Activated naive CD8-positive, alpha-beta T cell treated with anti-CD3 and anti-CD28 coated beads for 36 hours (primary cell): Measurements from ENCODE around the gene SORCS1. TPM values are rescaled to one million over a fixed set of nuclear protein-coding genes. Genes with fewer than 3 reads are reported as not detected.

ENCODE experiments used
- DNase-seq: peaks from one replicate; pipeline ENCODE4 v3.0.0; 2021
- H3K27ac Mint-ChIP-seq: one replicate; pipeline ENCODE4 v1.8.0; 2022; ENCODE audit warnings: mild to moderate bottlenecking, moderate library complexity, mixed read lengths
- H3K27me3 Mint-ChIP-seq: one replicate; pipeline ENCODE4 v1.8.0; 2022; ENCODE audit warnings: mild to moderate bottlenecking, mixed read lengths
- H3K36me3 Mint-ChIP-seq: one replicate; pipeline ENCODE4 v1.8.0; 2021; ENCODE audit warnings: mild to moderate bottlenecking, mixed read lengths
- H3K4me1 Mint-ChIP-seq: one replicate; pipeline ENCODE4 v1.8.0; 2021; ENCODE audit warnings: mixed read lengths
- H3K4me3 Mint-ChIP-seq: one replicate; pipeline ENCODE4 v1.8.0; 2022; ENCODE audit warnings: mild to moderate bottlenecking, moderate library complexity, mixed read lengths
- H3K9me3 Mint-ChIP-seq: one replicate; pipeline ENCODE4 v1.8.0; 2022; ENCODE audit warnings: mixed read lengths
- total RNA-seq, 2 experiments: library from RNA; stranded (reverse); gene quantifications; one replicate each; pipeline ENCODE4 v1.2.3, GENCODE V29; 2021

SORCS1 gene
- total RNA-seq, 2 experiments from 2014 or later: not detected

DNA sequence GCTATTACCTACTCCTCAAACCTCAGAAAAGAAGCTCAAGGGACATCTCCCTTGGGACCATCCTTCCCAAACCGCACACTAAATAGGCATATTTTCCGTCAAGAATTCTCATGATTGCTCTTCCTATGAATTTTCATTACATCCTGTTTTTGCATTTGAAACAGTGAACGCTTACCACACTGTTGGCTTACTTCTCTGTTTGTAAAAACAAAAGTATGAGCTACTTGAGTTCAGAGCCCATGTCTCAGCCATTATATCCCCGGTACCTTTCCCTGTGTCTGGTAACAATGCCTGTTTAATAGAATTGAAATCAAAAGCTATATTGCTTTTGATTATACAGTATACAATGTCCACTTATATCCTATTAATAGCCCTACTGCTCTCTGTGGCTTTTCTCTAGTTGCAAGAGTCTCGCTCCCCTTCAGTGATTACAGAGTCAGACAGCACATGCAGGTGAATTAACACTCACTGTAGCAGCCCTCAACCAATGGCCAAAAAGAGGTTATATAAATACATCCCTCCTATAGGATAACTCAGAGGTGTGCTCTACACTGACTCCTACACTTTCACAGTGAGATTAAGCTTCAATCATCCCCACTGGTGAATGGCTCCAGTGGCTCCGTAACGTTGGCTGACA is 264.4 kb downstream of the SORCS1 start:
- DNase-seq: no peak
- no peak overlapping the region for H3K27ac Mint-ChIP-seq
- no peaks in the 10 kb centered on the region for H3K4me1 Mint-ChIP-seq
- no peaks in the 10 kb centered on the region for H3K36me3 Mint-ChIP-seq
- no peak overlapping the region for H3K4me3 Mint-ChIP-seq
- H3K9me3 Mint-ChIP-seq: no peaks in the 10 kb centered on the region
- no peaks in the 10 kb centered on the region for H3K27me3 Mint-ChIP-seq

DNA sequence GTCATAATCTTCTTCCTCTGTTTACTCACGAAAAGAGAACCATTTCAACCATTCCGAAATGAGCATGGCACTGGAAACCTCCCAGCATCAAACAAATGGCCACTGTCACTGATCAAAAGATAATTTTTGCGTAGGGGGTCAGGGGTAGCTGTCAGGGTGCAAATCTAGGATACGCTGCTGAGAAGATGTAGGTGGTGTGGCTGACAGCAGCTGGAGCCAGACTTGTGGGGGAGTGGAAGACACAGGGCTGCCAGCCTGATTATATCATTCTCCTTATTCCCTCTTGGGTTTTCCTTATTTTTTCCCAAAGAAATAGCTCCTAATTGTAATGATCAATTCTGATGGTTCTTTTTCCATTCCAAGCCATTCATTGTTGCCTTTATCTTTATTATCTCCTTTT is 266.1 kb downstream of the SORCS1 start:
- Mint-ChIP-seq H3K4me1 (no peaks in the 10 kb centered on the region), H3K4me3 (no peak overlapping the region), H3K27me3 (no peaks in the 10 kb centered on the region), H3K9me3 (no peaks in the 10 kb centered on the region), H3K36me3 (no peaks in the 10 kb centered on the region), H3K27ac (no peak overlapping the region)
- no peak for DNase-seq

DNA sequence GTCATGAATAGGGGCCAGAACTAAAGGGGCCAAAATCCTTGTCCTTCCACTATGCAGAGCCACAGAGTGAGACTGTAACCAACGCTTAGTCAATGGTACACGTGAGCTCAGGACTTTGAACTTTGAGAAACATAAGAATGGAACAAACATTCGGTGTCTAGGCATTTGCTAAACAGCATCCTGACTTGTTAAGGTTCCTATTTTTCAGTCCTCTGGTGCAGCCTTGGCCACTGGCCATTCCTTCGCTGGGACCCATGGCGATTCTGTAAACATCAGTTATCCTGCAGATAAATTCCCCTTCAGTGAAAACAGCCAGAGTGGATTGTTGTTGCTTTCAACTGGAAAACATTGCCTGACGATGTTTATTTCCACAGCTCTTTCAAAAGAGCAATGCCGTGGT is 266.8 kb downstream of the SORCS1 start:
- H3K27me3 Mint-ChIP-seq: no peaks in the 10 kb centered on the region
- no peaks in the 10 kb centered on the region for H3K9me3 Mint-ChIP-seq
- no peak for DNase-seq
- no peak overlapping the region for H3K4me3 Mint-ChIP-seq
- H3K4me1 Mint-ChIP-seq: no peaks in the 10 kb centered on the region
- H3K27ac Mint-ChIP-seq: no peak overlapping the region
- no peaks in the 10 kb centered on the region for H3K36me3 Mint-ChIP-seq

DNA sequence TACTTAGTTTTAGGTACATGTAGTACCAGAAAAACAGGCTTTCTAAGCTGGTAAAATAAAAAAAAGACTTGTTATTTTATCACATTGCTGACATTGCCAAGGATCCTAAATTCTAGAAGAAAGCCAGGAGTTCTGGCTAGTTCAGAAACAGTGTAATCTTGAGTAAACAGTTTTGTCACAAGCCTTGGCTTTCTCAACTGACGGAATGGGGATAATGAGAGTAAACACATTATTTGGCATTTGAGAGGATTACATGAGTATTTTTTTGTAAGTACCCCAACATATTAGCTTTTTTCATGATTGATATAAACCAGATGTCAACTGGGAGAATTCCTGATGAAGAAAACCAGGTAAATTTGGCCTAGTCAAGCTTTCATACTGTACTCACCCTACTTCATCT is 269.8 kb downstream of the SORCS1 start:
- Mint-ChIP-seq H3K36me3 (no peaks in the 10 kb centered on the region), H3K4me3 (no peak overlapping the region), H3K9me3 (peaks cover 2% of the 10 kb centered on the region), H3K27me3 (no peaks in the 10 kb centered on the region), H3K27ac (no peak overlapping the region), H3K4me1 (no peaks in the 10 kb centered on the region)
- DNase-seq: no peak

DNA sequence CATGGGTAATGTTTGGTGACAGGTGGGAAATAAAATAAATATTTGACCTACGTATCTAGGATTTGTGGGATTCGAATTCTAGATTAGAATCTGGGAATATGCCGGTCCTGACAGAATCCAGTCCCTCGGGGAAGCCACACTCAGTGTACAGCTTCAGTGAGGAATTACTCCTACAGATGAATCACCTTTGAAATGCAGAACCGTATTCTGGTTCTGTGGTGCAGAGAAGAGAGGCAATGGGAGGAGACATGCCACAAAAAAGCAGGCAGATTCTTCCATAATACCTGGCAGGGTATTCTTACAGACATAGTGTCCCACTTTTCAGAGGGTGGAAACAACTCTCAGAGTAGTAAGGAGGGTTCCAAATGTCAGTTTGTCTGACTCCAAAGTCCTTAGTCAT is 286.9 kb downstream of the SORCS1 start:
- Mint-ChIP-seq H3K9me3 (peaks cover 5% of the 10 kb centered on the region), H3K27ac (no peak overlapping the region), H3K4me3 (no peak overlapping the region), H3K36me3 (no peaks in the 10 kb centered on the region), H3K27me3 (no peaks in the 10 kb centered on the region), H3K4me1 (no peaks in the 10 kb centered on the region)
- no peak for DNase-seq

DNA sequence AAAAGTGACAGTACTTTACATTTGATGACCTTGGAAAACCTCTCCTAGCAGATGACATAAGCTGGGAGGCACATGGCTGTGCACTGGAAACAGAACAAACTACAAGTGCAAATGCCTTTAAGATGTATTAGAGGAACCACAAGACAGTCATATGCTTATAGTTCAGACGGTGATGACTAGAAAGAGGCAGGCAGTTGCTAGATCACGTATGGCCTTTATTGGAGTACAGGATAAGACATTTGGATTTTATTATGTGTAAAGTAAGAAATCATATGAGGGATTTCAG is 290.0 kb downstream of the SORCS1 start:
- H3K36me3 Mint-ChIP-seq: no peaks in the 10 kb centered on the region
- no peaks in the 10 kb centered on the region for H3K4me1 Mint-ChIP-seq
- H3K27ac Mint-ChIP-seq: no peak overlapping the region
- H3K27me3 Mint-ChIP-seq: no peaks in the 10 kb centered on the region
- DNase-seq: no peak
- peaks cover 9% of the 10 kb centered on the region for H3K9me3 Mint-ChIP-seq
- H3K4me3 Mint-ChIP-seq: no peak overlapping the region

DNA sequence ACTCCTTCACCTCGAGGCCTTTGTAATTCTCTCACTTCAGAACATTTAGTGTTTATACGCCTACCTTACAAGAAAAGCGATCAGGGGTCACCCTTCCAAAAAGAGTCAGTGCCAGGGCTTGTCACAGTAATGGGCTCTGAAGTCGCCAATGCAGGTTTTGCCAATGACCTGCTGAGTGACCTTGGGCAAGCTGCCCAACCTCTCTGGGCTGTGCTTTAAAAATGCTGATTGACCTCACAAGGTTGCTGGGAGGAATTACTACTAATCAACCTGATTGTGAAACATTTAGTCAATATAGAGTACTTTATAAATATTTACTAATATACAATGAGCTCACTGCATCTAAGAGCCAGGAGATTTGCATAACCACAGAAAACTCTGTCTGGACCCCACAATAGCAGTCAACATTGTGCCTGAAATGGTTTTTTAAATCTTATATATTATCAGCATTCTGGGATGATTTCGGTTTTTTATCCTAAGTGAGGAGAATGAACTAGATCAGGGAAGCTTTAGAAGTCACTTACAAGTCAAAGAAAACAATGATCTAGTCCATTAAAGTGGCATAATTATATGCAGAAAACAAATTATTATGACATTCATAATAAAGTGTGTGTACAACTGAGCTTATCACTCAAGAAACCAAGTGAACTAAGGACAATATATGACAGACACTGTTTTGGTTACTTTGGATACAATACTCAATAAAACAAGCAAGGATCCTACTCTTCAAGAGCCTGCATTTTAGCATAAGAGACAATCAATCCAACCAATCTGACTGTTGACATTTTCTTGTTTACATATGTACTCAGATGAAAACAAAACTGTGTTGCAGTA is 290.5 kb downstream of the SORCS1 start:
- no peak overlapping the region for H3K27ac Mint-ChIP-seq
- H3K4me1 Mint-ChIP-seq: no peaks in the 10 kb centered on the region
- peaks cover 8% of the 10 kb centered on the region for H3K9me3 Mint-ChIP-seq
- DNase-seq: no peak
- H3K27me3 Mint-ChIP-seq: no peaks in the 10 kb centered on the region
- H3K4me3 Mint-ChIP-seq: no peak overlapping the region
- no peaks in the 10 kb centered on the region for H3K36me3 Mint-ChIP-seq

DNA sequence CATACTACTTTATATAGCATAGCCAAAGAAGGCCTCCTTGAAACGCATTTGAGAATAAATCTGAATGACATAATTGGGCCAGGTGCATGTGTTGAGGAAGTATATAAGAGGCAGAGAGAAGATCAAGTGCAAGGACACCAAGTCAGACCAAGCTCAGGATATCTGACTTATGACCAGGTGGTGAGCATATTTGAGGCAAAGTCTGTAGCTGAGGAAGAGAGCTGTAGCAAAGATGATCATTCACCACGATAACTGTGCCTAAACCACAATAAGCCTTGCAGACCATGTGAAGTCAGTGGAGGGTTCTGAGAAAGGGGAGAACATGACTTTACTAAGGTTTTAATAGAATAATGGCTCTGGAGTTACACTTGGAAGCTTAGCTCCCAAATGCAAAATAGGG is 292.3 kb downstream of the SORCS1 start:
- peaks cover 8% of the 10 kb centered on the region for H3K9me3 Mint-ChIP-seq
- no peaks in the 10 kb centered on the region for H3K4me1 Mint-ChIP-seq
- H3K36me3 Mint-ChIP-seq: no peaks in the 10 kb centered on the region
- no peaks in the 10 kb centered on the region for H3K27me3 Mint-ChIP-seq
- H3K4me3 Mint-ChIP-seq: no peak overlapping the region
- no peak overlapping the region for H3K27ac Mint-ChIP-seq
- DNase-seq: no peak

DNA sequence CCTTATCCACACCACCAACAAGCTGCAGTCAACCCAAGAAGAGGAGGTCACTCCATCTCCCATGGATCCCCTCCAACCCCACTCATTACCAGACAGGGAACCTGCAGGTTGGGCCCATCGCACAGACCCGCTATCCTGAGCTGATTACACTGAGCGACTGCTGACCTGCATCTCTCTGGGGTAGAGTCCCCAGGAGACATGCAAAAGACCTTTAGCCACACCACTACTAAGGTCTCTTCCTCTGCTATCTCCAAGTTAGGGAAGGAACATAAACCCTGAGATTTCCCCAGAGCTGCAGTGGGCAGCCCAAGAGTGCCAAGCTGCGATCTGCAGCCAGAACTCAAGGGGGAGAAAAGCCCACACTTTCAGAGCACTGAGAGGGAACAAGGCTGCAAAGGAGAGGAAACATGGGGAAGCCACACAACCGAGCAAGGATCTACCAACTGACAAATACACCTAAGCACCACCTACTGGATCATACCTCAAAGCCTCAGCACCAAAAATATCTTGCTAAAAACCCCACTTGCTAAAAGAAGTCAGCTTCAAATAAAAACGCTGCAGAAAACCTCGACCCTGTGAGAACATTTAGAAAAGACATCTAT is 298.2 kb downstream of the SORCS1 start:
- no peak overlapping the region for H3K27ac Mint-ChIP-seq
- H3K4me1 Mint-ChIP-seq: no peaks in the 10 kb centered on the region
- no peak overlapping the region for H3K4me3 Mint-ChIP-seq
- H3K36me3 Mint-ChIP-seq: no peaks in the 10 kb centered on the region
- DNase-seq: no peak
- H3K27me3 Mint-ChIP-seq: no peaks in the 10 kb centered on the region
- peaks cover 5% of the 10 kb centered on the region for H3K9me3 Mint-ChIP-seq

DNA sequence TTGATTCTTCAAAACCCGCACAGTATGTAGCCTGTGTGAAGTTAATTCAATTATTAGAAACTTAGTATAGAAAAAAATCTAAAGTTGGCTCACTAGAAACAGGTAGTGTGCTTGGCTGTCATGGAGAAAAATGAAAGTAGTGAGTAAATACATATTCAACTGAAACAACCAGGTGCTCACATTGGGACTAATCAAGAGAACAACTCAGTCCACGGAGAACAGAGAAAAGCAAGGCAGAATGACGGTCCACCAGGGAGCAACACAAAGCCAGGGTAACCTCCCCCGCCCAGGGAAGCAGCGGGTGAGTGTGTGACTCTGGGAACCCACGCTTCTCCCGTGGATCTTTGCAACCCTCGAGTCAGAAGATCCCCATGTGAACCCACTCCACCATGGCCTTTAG is 300.5 kb downstream of the SORCS1 start:
- Mint-ChIP-seq H3K4me3 (no peak overlapping the region), H3K27me3 (no peaks in the 10 kb centered on the region), H3K9me3 (no peaks in the 10 kb centered on the region), H3K4me1 (no peaks in the 10 kb centered on the region), H3K27ac (no peak overlapping the region), H3K36me3 (no peaks in the 10 kb centered on the region)
- DNase-seq: no peak

DNA sequence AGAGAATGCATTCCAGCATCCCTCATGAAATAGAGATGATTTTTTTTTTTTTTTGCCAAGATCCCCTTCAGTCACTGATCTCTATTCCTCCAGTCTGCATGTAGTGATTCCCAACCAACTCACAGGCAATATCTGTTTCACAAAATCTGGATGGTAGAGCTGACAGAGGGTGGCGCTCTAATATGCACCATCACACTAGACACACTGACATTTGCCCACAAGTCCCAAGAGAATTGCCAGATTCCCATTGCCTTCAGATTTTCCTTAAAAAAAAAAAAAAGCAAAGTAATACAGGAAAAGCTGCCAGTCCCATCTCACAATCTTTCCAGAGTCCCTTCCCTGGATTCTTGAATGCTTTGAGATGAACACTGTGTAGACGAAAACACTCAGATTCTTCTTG is 301.0 kb downstream of the SORCS1 start:
- no peak overlapping the region for H3K27ac Mint-ChIP-seq
- no peak overlapping the region for H3K4me3 Mint-ChIP-seq
- no peak for DNase-seq
- no peaks in the 10 kb centered on the region for H3K9me3 Mint-ChIP-seq
- no peaks in the 10 kb centered on the region for H3K36me3 Mint-ChIP-seq
- H3K27me3 Mint-ChIP-seq: no peaks in the 10 kb centered on the region
- no peaks in the 10 kb centered on the region for H3K4me1 Mint-ChIP-seq

DNA sequence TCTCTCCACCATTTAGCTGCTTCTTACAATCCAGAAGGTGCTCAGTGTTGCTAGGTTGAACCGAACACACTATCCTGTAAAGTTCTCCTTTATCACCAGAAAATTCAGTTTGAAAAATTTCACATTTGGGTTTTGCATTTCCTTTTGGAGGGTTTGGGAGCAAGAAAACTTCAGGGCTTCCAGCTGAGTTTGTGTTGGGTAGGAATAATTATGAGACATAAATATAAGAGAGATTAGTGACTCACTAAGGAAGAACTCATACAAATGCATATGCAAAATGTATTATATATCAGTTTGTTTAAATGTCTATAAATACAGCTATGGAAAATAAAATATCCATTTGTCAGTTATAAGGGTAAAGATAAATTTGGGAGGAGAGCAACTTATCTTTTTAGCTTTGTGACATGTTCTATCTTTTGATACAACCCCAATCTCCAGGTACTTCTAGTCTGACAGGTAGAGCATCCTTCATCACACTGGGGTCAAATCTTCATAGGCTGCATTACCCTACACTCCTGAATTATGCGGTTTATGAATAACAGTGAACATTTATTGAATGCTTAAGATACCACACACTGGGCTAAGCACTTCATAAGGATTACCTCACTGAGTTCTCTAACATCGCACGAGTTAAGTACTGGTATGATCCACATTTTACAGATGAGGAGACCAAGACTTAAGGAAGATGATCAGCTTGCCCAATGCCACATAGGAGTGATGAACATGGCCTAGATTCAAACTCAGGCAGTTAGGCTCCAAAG is 304.4 kb downstream of the SORCS1 start:
- H3K4me1 Mint-ChIP-seq: no peaks in the 10 kb centered on the region
- H3K9me3 Mint-ChIP-seq: peaks cover 3% of the 10 kb centered on the region
- no peak for DNase-seq
- H3K4me3 Mint-ChIP-seq: no peak overlapping the region
- H3K36me3 Mint-ChIP-seq: no peaks in the 10 kb centered on the region
- H3K27ac Mint-ChIP-seq: no peak overlapping the region
- H3K27me3 Mint-ChIP-seq: no peaks in the 10 kb centered on the region

DNA sequence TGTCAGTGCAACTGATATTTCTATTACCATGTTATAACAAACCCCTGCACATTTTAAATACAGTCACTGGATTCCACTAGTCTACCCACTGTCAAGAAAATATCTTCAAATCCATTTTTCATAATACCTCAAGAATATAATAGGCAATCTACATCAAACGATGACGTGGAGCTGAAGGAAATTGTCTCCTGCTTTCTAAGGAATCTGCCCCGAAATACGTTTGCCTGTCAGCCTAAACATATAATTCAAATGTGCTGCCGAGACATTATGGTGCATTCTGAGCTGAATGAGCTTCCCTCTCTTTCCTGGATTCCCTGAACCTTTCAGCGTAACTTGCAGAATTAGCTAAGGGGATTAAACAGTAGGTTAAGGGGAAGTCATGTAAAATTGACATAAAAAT is 306.8 kb downstream of the SORCS1 start:
- Mint-ChIP-seq H3K36me3 (no peaks in the 10 kb centered on the region), H3K9me3 (peaks cover 6% of the 10 kb centered on the region), H3K4me1 (no peaks in the 10 kb centered on the region), H3K4me3 (no peak overlapping the region), H3K27me3 (no peaks in the 10 kb centered on the region), H3K27ac (no peak overlapping the region)
- DNase-seq: no peak

DNA sequence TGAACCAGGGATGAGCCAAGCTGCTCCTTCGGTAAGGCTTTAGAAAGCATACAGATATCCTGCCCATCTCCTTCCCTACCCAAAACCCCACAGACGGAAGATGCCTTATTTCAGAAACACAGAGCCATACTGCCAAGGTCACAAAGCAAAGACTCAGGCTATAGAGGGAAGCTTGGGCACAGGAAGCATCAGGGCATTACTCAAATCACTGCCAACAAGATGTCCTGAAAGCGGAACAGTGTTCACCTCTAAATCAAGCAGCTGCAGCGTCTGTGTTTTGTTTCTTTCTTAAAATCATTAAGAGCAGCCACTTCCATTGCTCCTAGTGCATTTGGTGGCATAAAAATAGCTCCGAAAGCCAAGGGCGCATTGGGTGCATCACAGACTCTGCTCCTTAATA is 307.3 kb downstream of the SORCS1 start:
- Mint-ChIP-seq H3K27me3 (no peaks in the 10 kb centered on the region), H3K9me3 (peaks cover 6% of the 10 kb centered on the region), H3K4me1 (no peaks in the 10 kb centered on the region), H3K36me3 (no peaks in the 10 kb centered on the region), H3K4me3 (no peak overlapping the region), H3K27ac (no peak overlapping the region)
- DNase-seq: no peak

DNA sequence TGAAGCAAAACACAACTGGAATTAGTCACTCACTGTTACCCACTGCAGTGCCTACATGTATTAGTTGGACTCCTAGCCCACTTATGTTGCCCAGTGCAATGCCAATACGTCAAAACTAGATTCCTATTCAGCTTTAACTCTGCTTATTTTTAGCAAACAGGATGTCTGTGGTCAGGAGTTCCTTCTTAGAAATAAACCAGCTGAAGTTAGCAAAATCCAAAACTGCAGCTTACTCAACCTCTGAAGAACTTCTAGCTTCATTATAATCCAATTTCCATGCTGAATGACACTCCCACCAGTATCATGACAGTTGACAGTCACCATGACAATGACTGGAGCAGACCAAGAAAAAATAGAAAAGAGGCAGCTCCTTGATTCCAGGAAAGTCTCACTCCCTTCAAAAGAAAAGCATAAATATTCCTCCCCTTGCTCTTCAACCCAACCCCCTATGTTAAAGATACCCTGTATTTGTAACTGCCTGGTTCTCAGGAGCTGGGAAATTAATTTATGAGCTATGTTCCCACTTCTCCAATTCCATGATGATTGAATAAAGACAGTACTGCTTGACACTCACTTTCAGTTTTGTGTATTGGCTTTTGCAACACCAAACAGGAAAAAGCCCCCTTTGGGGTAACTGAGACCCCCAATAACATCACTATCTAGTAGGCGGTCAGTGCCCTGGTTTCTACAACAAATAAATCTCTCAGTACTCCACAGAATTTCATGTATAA is 327.4 kb downstream of the SORCS1 start:
- Mint-ChIP-seq H3K36me3 (no peaks in the 10 kb centered on the region), H3K4me3 (no peak overlapping the region), H3K27ac (no peak overlapping the region), H3K27me3 (no peaks in the 10 kb centered on the region), H3K4me1 (peaks cover 3% of the 10 kb centered on the region), H3K9me3 (no peaks in the 10 kb centered on the region)
- no peak for DNase-seq
